Smooth muscle cell (in vitro differentiated cells): ENCODE measurements around the gene BANK1. TPM values are rescaled to one million over a fixed set of nuclear protein-coding genes. Genes with fewer than 3 reads are reported as not detected.

Experiments
- DNase-seq: peaks from one replicate; lab custom pipeline; 2025; ENCODE audit not compliant: unreplicated experiment; lab: John Stamatoyannopoulos, UW
- H2AFZ ChIP-seq: fragments of 200-600 bp; sonication (generic); 2 replicates; pipeline ENCODE4 v1.6.0; 2016; ENCODE audit warnings: antibody characterized with exemption, low read depth, mild to moderate bottlenecking
- H3F3A ChIP-seq: fragments of 200-600 bp; sonication (generic); 2 replicates; pipeline ENCODE4 v1.6.0; 2017; ENCODE audit warnings: antibody characterized with exemption, low read depth
- H3K27ac ChIP-seq: fragments of 200-600 bp; sonication (generic); 2 replicates; pipeline ENCODE4 v1.5.1; 2016; ENCODE audit warnings: low read depth, mild to moderate bottlenecking
- H3K27me3 ChIP-seq: fragments of 200-600 bp; sonication (generic); 2 replicates; pipeline ENCODE4 v1.6.1; 2016; ENCODE audit warnings: low read depth, mild to moderate bottlenecking
- H3K36me3 ChIP-seq: fragments of 200-600 bp; sonication (generic); 2 replicates; pipeline ENCODE4 v1.5.1; 2016; ENCODE audit warnings: low read depth
- H3K4me1 ChIP-seq: fragments of 200-600 bp; sonication (generic); 2 replicates; pipeline ENCODE4 v1.5.1; 2016; ENCODE audit warnings: low read depth
- H3K4me2 ChIP-seq: fragments of 200-600 bp; sonication (generic); 2 replicates; pipeline ENCODE4 v1.6.0; 2016; ENCODE audit warnings: mild to moderate bottlenecking
- H3K4me3 ChIP-seq: fragments of 200-600 bp; sonication (generic); 2 replicates; pipeline ENCODE4 v1.5.1; 2016; ENCODE audit warnings: mild to moderate bottlenecking
- H3K79me2 ChIP-seq: fragments of 200-600 bp; sonication (generic); 2 replicates; pipeline ENCODE4 v1.6.0; 2016; ENCODE audit warnings: low read depth, mild to moderate bottlenecking
- H3K9ac ChIP-seq: fragments of 200-600 bp; sonication (generic); 2 replicates; pipeline ENCODE4 v1.6.0; 2016; ENCODE audit warnings: low read depth
- H3K9me3 ChIP-seq: fragments of 200-600 bp; sonication (generic); replicated peaks from 2 replicates; pipeline ENCODE4 v1.5.1; 2016; ENCODE audit warnings: low read depth
- H4K20me1 ChIP-seq: fragments of 200-600 bp; sonication (generic); 2 replicates; pipeline ENCODE4 v1.6.0; 2016; ENCODE audit warnings: low read depth
- CTCF ChIP-seq: fragments of 200-600 bp; sonication (generic); IDR thresholded peaks from 2 replicates; pipeline ENCODE4 v1.5.1; 2017; ENCODE audit warnings: borderline replicate concordance, mild to moderate bottlenecking, antibody characterized with exemption; ENCODE audit not compliant: insufficient read depth, poor library complexity, severe bottlenecking
- whole genome bisulfite sequencing: methylation state at CpG from one replicate; pipeline ENCODE4 v1.1.7; 2016; ENCODE audit warnings: low lambda C conversion rate; 5-methylcytosine and 5-hydroxymethylcytosine counted together
- polyA plus RNA-seq: library from polyadenylated mRNA; unstranded; fragments of >200 nt; fragmentation: Nextera tagmentation; extraction: Ambion mirVana; gene quantifications from 2 replicates; pipeline ENCODE4 v1.2.1, GENCODE V29; 2016
- total RNA-seq: library from RNA; depleted of rRNA; stranded (reverse); fragments of >200 nt; gene quantifications from 2 replicates; pipeline ENCODE4 v1.2.3, GENCODE V29; 2014

The BANK1 gene
- total and polyA plus RNA-seq, 2 experiments from 2014 or later: 0.54 to 1.5 TPM

- H3K27ac ChIP-seq: no peak overlapping the region
- no peak overlapping the region for H3K9ac ChIP-seq
- H3K27me3 ChIP-seq: no peaks in the 10 kb centered on the region
- H2AFZ ChIP-seq: peak overlapping the region; percentile 87
- H3K4me1 ChIP-seq: peaks cover 9% of the 10 kb centered on the region
- no peaks in the 10 kb centered on the region for H3K36me3 ChIP-seq
- no peaks in the 10 kb centered on the region for H3K9me3 ChIP-seq
- WGBS: 71% methylated on average over 1 of the region's 1 CpG
- peak overlapping the region; percentile 6 for H3K4me2 ChIP-seq
- H3F3A ChIP-seq: no peaks in the 10 kb centered on the region
- no peak overlapping the region for H3K4me3 ChIP-seq
- H4K20me1 ChIP-seq: no peaks in the 10 kb centered on the region
- no peak for TF ChIP-seq CTCF
- no peak for DNase-seq
- H3K79me2 ChIP-seq: no peaks in the 10 kb centered on the region
Measured at GRCh38 chr4:101853028-101853427, 62.5 kb downstream of the BANK1 start.

- no peak overlapping the region for H3K27ac ChIP-seq
- no peaks in the 10 kb centered on the region for H3K36me3 ChIP-seq
- H3K27me3 ChIP-seq: no peaks in the 10 kb centered on the region
- H4K20me1 ChIP-seq: no peaks in the 10 kb centered on the region
- TF ChIP-seq CTCF: no peak
- WGBS: 68% methylated on average over 7 of the region's 7 CpGs
- H3F3A ChIP-seq: no peaks in the 10 kb centered on the region
- no peak overlapping the region for H3K4me3 ChIP-seq
- H3K79me2 ChIP-seq: no peaks in the 10 kb centered on the region
- H3K4me2 ChIP-seq: peak overlapping the region; percentile 6
- H3K9me3 ChIP-seq: no peaks in the 10 kb centered on the region
- no peak for DNase-seq
- H3K4me1 ChIP-seq: peaks cover 9% of the 10 kb centered on the region
- H2AFZ ChIP-seq: peak overlapping the region; percentile 87
- no peak overlapping the region for H3K9ac ChIP-seq
Measured at GRCh38 chr4:101853691-101854090, 63.2 kb downstream of the BANK1 start.

- Histone ChIP-seq H3K27me3 (no peaks in the 10 kb centered on the region), H3K4me3 (no peak overlapping the region), H3K4me2 (no peak overlapping the region), H3K27ac (no peak overlapping the region), H2AFZ (no peak overlapping the region), H3K79me2 (no peaks in the 10 kb centered on the region), H3F3A (no peaks in the 10 kb centered on the region), H4K20me1 (no peaks in the 10 kb centered on the region), H3K4me1 (peaks cover 9% of the 10 kb centered on the region), H3K9ac (no peak overlapping the region), H3K36me3 (no peaks in the 10 kb centered on the region), H3K9me3 (no peaks in the 10 kb centered on the region)
- 100% methylated on average over 1 of the region's 1 CpG for WGBS
- no peak for DNase-seq
- TF ChIP-seq CTCF: no peak
Measured at GRCh38 chr4:101855239-101855638, 64.7 kb downstream of the BANK1 start.

GRCh38 chr4:101856149-101856548, 65.6 kb downstream of the BANK1 start:
- no peak overlapping the region for H2AFZ ChIP-seq
- no peak overlapping the region for H3K27ac ChIP-seq
- no peaks in the 10 kb centered on the region for H3K27me3 ChIP-seq
- H4K20me1 ChIP-seq: no peaks in the 10 kb centered on the region
- H3F3A ChIP-seq: no peaks in the 10 kb centered on the region
- no peaks in the 10 kb centered on the region for H3K36me3 ChIP-seq
- no peak overlapping the region for H3K9ac ChIP-seq
- 88% methylated on average over 2 of the region's 2 CpGs for WGBS
- H3K79me2 ChIP-seq: no peaks in the 10 kb centered on the region
- TF ChIP-seq CTCF: no peak
- peaks cover 9% of the 10 kb centered on the region for H3K4me1 ChIP-seq
- DNase-seq: no peak
- no peaks in the 10 kb centered on the region for H3K9me3 ChIP-seq
- H3K4me3 ChIP-seq: no peak overlapping the region
- no peak overlapping the region for H3K4me2 ChIP-seq
